CD1c-positive myeloid dendritic cell (primary cell): ENCODE measurements around the gene OPCML.

Source experiments
- DNase-seq: peaks from one replicate; pipeline ENCODE4 v3.0.0-alpha.2; 2016; ENCODE audit errors: extremely low spot score

The OPCML gene

GRCh38 chr11:133232665-133233064 is 299.6 kb downstream of the OPCML start:
- DNase-seq = no peak

- DNase-seq = no peak
These were observed 301.9 kb downstream of the OPCML start for GRCh38 chr11:133230431-133230830.

GRCh38 chr11:133228471-133229329 is 303.6 kb downstream of the OPCML start:
- DNase-seq = no peak

GRCh38 chr11:133227632-133228111 is 304.6 kb downstream of the OPCML start:
- no peak for DNase-seq

GRCh38 chr11:133224271-133224670 is 308.0 kb downstream of the OPCML start:
- DNase-seq = no peak

- no peak for DNase-seq
These were observed 309.6 kb downstream of the OPCML start for GRCh38 chr11:133222425-133223330.

GRCh38 chr11:133219543-133219942 is 312.8 kb downstream of the OPCML start:
- no peak for DNase-seq

- DNase-seq = no peak
These were observed 315.5 kb downstream of the OPCML start for GRCh38 chr11:133216813-133217212.

- DNase-seq = no peak
These were observed 316.6 kb downstream of the OPCML start for GRCh38 chr11:133215596-133216230.

- DNase-seq = no peak
These were observed 317.7 kb downstream of the OPCML start for GRCh38 chr11:133214646-133215045.

GRCh38 chr11:133212201-133212600 is 320.1 kb downstream of the OPCML start:
- no peak for DNase-seq

- DNase-seq = no peak
These were observed 324.3 kb downstream of the OPCML start for GRCh38 chr11:133207995-133208394.

GRCh38 chr11:133206313-133207005 is 325.8 kb downstream of the OPCML start:
- DNase-seq = no peak

GRCh38 chr11:133204158-133204557 is 328.1 kb downstream of the OPCML start:
- DNase-seq = peak; percentile 27

- no peak for DNase-seq
These were observed 329.5 kb downstream of the OPCML start for GRCh38 chr11:133202816-133203215.

GRCh38 chr11:133198438-133198837 is 333.9 kb downstream of the OPCML start:
- no peak for DNase-seq

- DNase-seq = no peak
These were observed 334.9 kb downstream of the OPCML start for GRCh38 chr11:133197425-133197824.

GRCh38 chr11:133191931-133192330 is 340.4 kb downstream of the OPCML start:
- no peak for DNase-seq

- no peak for DNase-seq
These were observed 350.6 kb downstream of the OPCML start for GRCh38 chr11:133181667-133182066.

GRCh38 chr11:133181066-133181465 is 351.2 kb downstream of the OPCML start:
- no peak for DNase-seq

GRCh38 chr11:133180201-133180600 is 352.1 kb downstream of the OPCML start:
- DNase-seq = no peak
